K562 (cell line): ENCODE data around the gene RPH3AL.

Experiments used
- CREB1 ChIP-seq, 2 experiments: sonication (generic) in 1 of 2; formaldehyde crosslinking in 1 of 2; IDR thresholded peaks; 2 replicates each; pipeline versions ENCODE4 v1.6.1 to v1.8.0; 2012 to 2022; ENCODE audit warnings: inconsistent platforms in 1 of 2, mild to moderate bottlenecking in 1 of 2, missing genetic modification reagents in 1 of 2, moderate library complexity in 1 of 2
- EP300 ChIP-seq: IDR thresholded peaks from 2 replicates; pipeline ENCODE4 v1.6.1; 2012; ENCODE audit warnings: low read length, improper control_type of control experiment
- IRF2 ChIP-seq: sonication (generic); formaldehyde crosslinking; IDR thresholded peaks from 2 replicates; pipeline ENCODE4 v1.8.1; 2022; ENCODE audit warnings: mild to moderate bottlenecking, missing genetic modification reagents
- TF ChIP-seq, protein P1 (sequence below), 3 experiments: IDR thresholded peaks in 2 of 3; conservative IDR thresholded peaks in 1 of 3; 2 replicates each; pipeline ENCODE4 v1.5.1; 2011 to 2012; ENCODE audit warnings: low read length in 3 of 3, mild to moderate bottlenecking in 3 of 3, control low read depth in 2 of 3, improper control_type of control experiment in 1 of 3, inconsistent platforms in 1 of 3, low read depth in 1 of 3, mixed read lengths in 1 of 3, moderate library complexity in 1 of 3; ENCODE audit not compliant: insufficient read depth in 2 of 3

DNA sequence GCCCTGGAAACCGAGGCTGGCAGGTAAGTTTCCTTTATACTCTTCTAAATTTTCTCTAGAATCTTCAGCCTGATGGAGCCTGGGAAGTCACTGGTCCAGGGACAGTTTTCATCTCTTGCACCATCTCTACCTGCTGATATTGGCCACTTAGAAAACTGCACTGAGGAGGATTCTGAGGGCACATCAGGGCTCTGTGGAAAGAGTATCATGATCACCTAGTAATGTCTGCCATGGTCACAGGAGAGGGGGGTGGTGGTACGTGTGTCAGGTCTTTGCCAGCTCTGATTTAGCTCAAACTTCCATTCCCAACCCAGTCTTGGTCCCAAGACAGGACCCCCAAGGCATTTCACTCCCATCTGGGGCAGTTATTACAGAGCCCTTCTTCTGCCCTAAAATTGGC, 136.0 kb downstream of the RPH3AL start:
- TF ChIP-seq EP300 (no peak), IRF2 (CRISPR knock-in tag) (no peak), CREB1 (IDR thresholded peaks at IDR 0.05) (no peak), CREB1 (CRISPR knock-in tag; IDR thresholded peaks at IDR 0.05) (no peak)
- TF ChIP-seq, protein P1, sequence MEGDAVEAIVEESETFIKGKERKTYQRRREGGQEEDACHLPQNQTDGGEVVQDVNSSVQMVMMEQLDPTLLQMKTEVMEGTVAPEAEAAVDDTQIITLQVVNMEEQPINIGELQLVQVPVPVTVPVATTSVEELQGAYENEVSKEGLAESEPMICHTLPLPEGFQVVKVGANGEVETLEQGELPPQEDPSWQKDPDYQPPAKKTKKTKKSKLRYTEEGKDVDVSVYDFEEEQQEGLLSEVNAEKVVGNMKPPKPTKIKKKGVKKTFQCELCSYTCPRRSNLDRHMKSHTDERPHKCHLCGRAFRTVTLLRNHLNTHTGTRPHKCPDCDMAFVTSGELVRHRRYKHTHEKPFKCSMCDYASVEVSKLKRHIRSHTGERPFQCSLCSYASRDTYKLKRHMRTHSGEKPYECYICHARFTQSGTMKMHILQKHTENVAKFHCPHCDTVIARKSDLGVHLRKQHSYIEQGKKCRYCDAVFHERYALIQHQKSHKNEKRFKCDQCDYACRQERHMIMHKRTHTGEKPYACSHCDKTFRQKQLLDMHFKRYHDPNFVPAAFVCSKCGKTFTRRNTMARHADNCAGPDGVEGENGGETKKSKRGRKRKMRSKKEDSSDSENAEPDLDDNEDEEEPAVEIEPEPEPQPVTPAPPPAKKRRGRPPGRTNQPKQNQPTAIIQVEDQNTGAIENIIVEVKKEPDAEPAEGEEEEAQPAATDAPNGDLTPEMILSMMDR (IDR thresholded peaks at IDR 0.05 in 2 of 3, conservative IDR thresholded peaks at IDR 0.05 in 1 of 3; ENCODE audit: insufficient read depth in 2 of 3, low read depth in 1 of 3, low read length in 3 of 3), result no peak
